Tibial nerve (tissue), 4 donors: ENCODE data around the gene PCBP3. TPM values are rescaled to one million over a fixed set of nuclear protein-coding genes. Genes with fewer than 3 reads are reported as not detected.

ENCODE experiments used
- DNase-seq, 2 donors: peaks; one replicate each; pipeline ENCODE4 v3.0.0-alpha.2; 2019; ENCODE audit warnings: low spot score in 2 of 2
- H3K27ac ChIP-seq, 4 donors: fragments of 200-600 bp; sonication (generic) in 3 of 4; one replicate each; pipeline ENCODE4 v1.5.1; 2017 to 2019; ENCODE audit warnings: mild to moderate bottlenecking in 1 of 4
- H3K27me3 ChIP-seq, 2 donors: fragments of 200-600 bp; sonication (generic) in 1 of 2; one replicate each; pipeline versions ENCODE4 v1.5.1 to v1.6.0; 2017 to 2019
- H3K36me3 ChIP-seq, 3 donors: fragments of 200-600 bp; sonication (generic); one replicate each; pipeline ENCODE4 v1.5.1; 2018 to 2019
- H3K4me1 ChIP-seq, 4 donors: fragments of 200-600 bp; sonication (generic) in 3 of 4; one replicate each; pipeline ENCODE4 v1.5.1; 2017 to 2019
- H3K4me3 ChIP-seq, 4 donors: fragments of 200-600 bp; sonication (generic) in 3 of 4; one replicate each; pipeline ENCODE4 v1.5.1; 2017 to 2019; ENCODE audit warnings: mild to moderate bottlenecking in 1 of 4, moderate library complexity in 1 of 4
- H3K9me3 ChIP-seq, 4 donors: fragments of 200-600 bp; sonication (generic) in 3 of 4; one replicate each; pipeline ENCODE4 v1.5.1; 2017 to 2019
- CTCF ChIP-seq, 5 experiments: fragments of 200-600 bp in 3 of 5; fragments of 450-650 bp in 2 of 5; sonication (generic) in 3 of 5; IDR thresholded peaks; one replicate each; pipeline ENCODE4 v1.5.1; 2016 to 2019; ENCODE audit warnings: antibody characterized with exemption in 5 of 5, mild to moderate bottlenecking in 3 of 5, moderate library complexity in 2 of 5
- EP300 ChIP-seq, 2 donors: sonication (generic); formaldehyde crosslinking; IDR thresholded peaks; one replicate each; pipeline ENCODE4 v1.6.1; 2017; ENCODE audit warnings: antibody characterized with exemption in 2 of 2, mild to moderate bottlenecking in 1 of 2
- POLR2A ChIP-seq, 2 donors: fragments of 450-650 bp; IDR thresholded peaks; one replicate each; pipeline ENCODE4 v1.6.1; 2017; ENCODE audit warnings: antibody characterized with exemption in 2 of 2, mild to moderate bottlenecking in 2 of 2, moderate library complexity in 2 of 2
- WGBS, 2 donors: methylation state at CpG; one replicate each; pipeline ENCODE4 v1.1.5; 2018; 5-methylcytosine and 5-hydroxymethylcytosine counted together
- total RNA-seq, 4 donors: library from RNA; depleted of rRNA; stranded (reverse); fragments of >200 nt; gene quantifications; one replicate each; pipeline ENCODE4 v1.1.0, GENCODE V29; 2016

Gene PCBP3
- total RNA-seq, 4 donors from 2014 or later = 4.2 to 13.4 (median 9.6) TPM

- Histone ChIP-seq H3K4me1 (no peaks in the 10 kb centered on the region), H3K36me3 (no peaks in the 10 kb centered on the region), H3K27ac (no peak overlapping the region), H3K9me3 (no peaks in the 10 kb centered on the region), H3K4me3 (no peak overlapping the region), H3K27me3 (no peaks in the 10 kb centered on the region)
- DNase-seq = no peak
- TF ChIP-seq POLR2A (IDR thresholded peaks at IDR 0.05) (no peak), CTCF (IDR thresholded peaks at IDR 0.05) (no peak), EP300 (IDR thresholded peaks at IDR 0.05) (no peak)
- 55 to 70% methylated on average over 30 to 33 of the region's 33 CpGs for WGBS, 2 donors
These were observed 231.3 kb downstream of the PCBP3 start for GRCh38 chr21:45874716-45875415.

GRCh38 chr21:45875416-45875760 is 231.9 kb downstream of the PCBP3 start:
- WGBS, 2 donors = 70 to 77% methylated on average over 5 to 6 of the region's 6 CpGs
- Histone ChIP-seq H3K27ac (no peak overlapping the region), H3K9me3 (no peaks in the 10 kb centered on the region), H3K27me3 (no peaks in the 10 kb centered on the region), H3K36me3 (no peaks in the 10 kb centered on the region), H3K4me3 (no peak overlapping the region), H3K4me1 (peaks cover 0 to 4% (median 0%) of the 10 kb centered on the region in 4 donors)
- DNase-seq = no peak
- TF ChIP-seq EP300 (IDR thresholded peaks at IDR 0.05) = no peak
- no peak for TF ChIP-seq CTCF (IDR thresholded peaks at IDR 0.05)
- no peak for TF ChIP-seq POLR2A (IDR thresholded peaks at IDR 0.05)

GRCh38 chr21:45875881-45876280 is 232.4 kb downstream of the PCBP3 start:
- Histone ChIP-seq H3K9me3 (no peaks in the 10 kb centered on the region), H3K4me3 (no peak overlapping the region), H3K36me3 (no peaks in the 10 kb centered on the region), H3K4me1 (peaks cover 0 to 4% (median 0%) of the 10 kb centered on the region in 4 donors), H3K27ac (no peak overlapping the region), H3K27me3 (no peaks in the 10 kb centered on the region)
- DNase-seq = no peak
- TF ChIP-seq EP300 (IDR thresholded peaks at IDR 0.05) = no peak
- no peak for TF ChIP-seq CTCF (IDR thresholded peaks at IDR 0.05)
- no peak for TF ChIP-seq POLR2A (IDR thresholded peaks at IDR 0.05)
- 86 to 93% methylated on average over 11 to 12 of the region's 12 CpGs for WGBS, 2 donors

GRCh38 chr21:45876381-45877170 is 233.1 kb downstream of the PCBP3 start:
- Histone ChIP-seq H3K36me3 (no peaks in the 10 kb centered on the region), H3K27me3 (no peaks in the 10 kb centered on the region), H3K4me1 (peaks cover 0 to 4% (median 0%) of the 10 kb centered on the region in 4 donors), H3K9me3 (no peaks in the 10 kb centered on the region), H3K27ac (no peak overlapping the region), H3K4me3 (no peak overlapping the region)
- DNase-seq = no peak
- 69 to 75% methylated on average over 28 of the region's 28 CpGs for WGBS, 2 donors
- TF ChIP-seq EP300 (IDR thresholded peaks at IDR 0.05) (no peak), POLR2A (IDR thresholded peaks at IDR 0.05) (no peak), CTCF (IDR thresholded peaks at IDR 0.05) (no peak)

- no peak for TF ChIP-seq EP300 (IDR thresholded peaks at IDR 0.05)
- TF ChIP-seq CTCF (IDR thresholded peaks at IDR 0.05) = no peak
- TF ChIP-seq POLR2A (IDR thresholded peaks at IDR 0.05) = no peak
These were observed 233.6 kb downstream of the PCBP3 start for GRCh38 chr21:45877171-45877438.

More at GRCh38 chr21:45877171-45877438, 233.6 kb downstream of the PCBP3 start:
- WGBS, 2 donors = 74 to 78% methylated on average over 6 of the region's 6 CpGs
- Histone ChIP-seq H3K27me3 (no peaks in the 10 kb centered on the region), H3K27ac (no peak overlapping the region), H3K36me3 (no peaks in the 10 kb centered on the region), H3K4me1 (peaks cover 0 to 4% (median 0%) of the 10 kb centered on the region in 4 donors), H3K9me3 (no peaks in the 10 kb centered on the region), H3K4me3 (no peak overlapping the region)
- no peak for DNase-seq
